Lung microvascular endothelial cell (primary cell): Measurements from ENCODE around the gene MAK. TPM values are rescaled to one million over a fixed set of nuclear protein-coding genes. Genes with fewer than 3 reads are reported as not detected.

ENCODE experiments used
- DNase-seq, 2 donors: peaks; one replicate each; pipeline versions ENCODE4 v3.0.0 to v3.0.0-alpha.2; 2010; ENCODE audit warnings: low read depth in 2 of 2
- total RNA-seq: library from RNA; depleted of rRNA; stranded (reverse); fragments of >200 nt; gene quantifications from 2 replicates; pipeline ENCODE4 v1.2.1, GENCODE V29; 2014

Gene MAK
- total RNA-seq, 1 donor from 2014 or later, result under 0.01 TPM

- no peak for DNase-seq
Measured at GRCh38 chr6:10730254-10730653, 108.1 kb downstream of the MAK start.

GRCh38 chr6:10725716-10726115, 112.6 kb downstream of the MAK start:
- no peak for DNase-seq

GRCh38 chr6:10725044-10725443, 113.3 kb downstream of the MAK start:
- no peak for DNase-seq

- peak in 1 of 2 donors; percentile 17 for DNase-seq
Measured at GRCh38 chr6:10723567-10723881, 114.8 kb downstream of the MAK start.

- DNase-seq, result peak; percentile 99
Measured at GRCh38 chr6:10722820-10723566, 115.3 kb downstream of the MAK start, which contains the start of gene TMEM14C. TMEM14C (plus strand) TSS chr6:10723070; CDS start chr6:10724614, 1,544 bp downstream.

- no peak for DNase-seq
Measured at GRCh38 chr6:10722570-10722819, 115.8 kb downstream of the MAK start.

- DNase-seq, result no peak
Measured at GRCh38 chr6:10721850-10722569, 116.3 kb downstream of the MAK start.

- peak; percentile 12 to 17 for DNase-seq
Measured at GRCh38 chr6:10720960-10721849, 117.1 kb downstream of the MAK start.

GRCh38 chr6:10720265-10720959, 117.9 kb downstream of the MAK start:
- DNase-seq, result peak; percentile 61 to 63

- no peak for DNase-seq
Measured at GRCh38 chr6:10719964-10720264, 118.4 kb downstream of the MAK start.

- peak; percentile 38 to 45 for DNase-seq
Measured at GRCh38 chr6:10719296-10719963, 118.9 kb downstream of the MAK start.

GRCh38 chr6:10713962-10714361, 124.4 kb downstream of the MAK start:
- no peak for DNase-seq

Other genes starting within 250 kb of the MAK start
- 0.22 TPM in 1 of 2 replicates, not detected in the other for gene C6orf52, start 143.9 kb downstream of the MAK start, total RNA-seq
- 7.6 and 9.5 TPM in 2 replicates for gene PAK1IP1, start 143.6 kb downstream of the MAK start, total RNA-seq
- gene TMEM14C, start 115.5 kb downstream of the MAK start, total RNA-seq, result 82.4 and 96.8 TPM in 2 replicates
- 43.8 and 44.9 TPM in 2 replicates for gene TMEM14B, start 90.7 kb downstream of the MAK start, total RNA-seq
- gene GCM2, start 43.5 kb upstream of the MAK start, total RNA-seq, result not detected in 2 replicates
- gene SYCP2L, start 48.5 kb upstream of the MAK start, total RNA-seq, result not detected in 2 replicates
- not detected in 2 replicates for gene ELOVL2, start 205.8 kb upstream of the MAK start, total RNA-seq